NCI-H510A (cell line): Measurements from ENCODE around the gene MAP3K6.
"Not testable (repeated sequence)": the region's sequence is repeated elsewhere in the genome, so short reads cannot be mapped to it uniquely, and the experiment has no call there.

Experiments used
- DNase-seq: peaks from one replicate; lab custom pipeline; 2025; lab: John Stamatoyannopoulos, UW

Gene MAP3K6

DNA sequence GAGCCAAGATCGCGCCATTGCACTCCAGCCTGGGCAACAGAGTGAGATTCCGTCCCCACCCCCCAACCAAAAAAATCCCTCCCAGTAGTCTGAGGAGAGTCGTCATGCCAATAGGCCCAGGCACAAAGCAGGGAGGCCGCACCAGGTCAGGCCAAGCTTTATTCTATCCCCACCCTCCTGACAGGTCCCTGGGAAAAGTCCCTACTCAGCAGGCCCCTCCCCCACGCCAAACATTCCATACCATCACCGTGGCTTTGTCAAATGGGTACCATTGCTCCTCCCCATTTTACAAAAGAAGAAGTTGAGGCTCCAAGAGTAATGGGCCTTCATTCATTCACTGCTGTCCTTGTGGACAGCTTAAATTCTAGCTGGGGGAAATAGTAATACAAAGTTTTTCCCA, 31.0 kb upstream of the MAP3K6 start:
- no peak for DNase-seq

- DNase-seq, result no peak
Measured at GRCh38 chr1:27397110-27397509, 30.3 kb upstream of the MAP3K6 start.

DNA sequence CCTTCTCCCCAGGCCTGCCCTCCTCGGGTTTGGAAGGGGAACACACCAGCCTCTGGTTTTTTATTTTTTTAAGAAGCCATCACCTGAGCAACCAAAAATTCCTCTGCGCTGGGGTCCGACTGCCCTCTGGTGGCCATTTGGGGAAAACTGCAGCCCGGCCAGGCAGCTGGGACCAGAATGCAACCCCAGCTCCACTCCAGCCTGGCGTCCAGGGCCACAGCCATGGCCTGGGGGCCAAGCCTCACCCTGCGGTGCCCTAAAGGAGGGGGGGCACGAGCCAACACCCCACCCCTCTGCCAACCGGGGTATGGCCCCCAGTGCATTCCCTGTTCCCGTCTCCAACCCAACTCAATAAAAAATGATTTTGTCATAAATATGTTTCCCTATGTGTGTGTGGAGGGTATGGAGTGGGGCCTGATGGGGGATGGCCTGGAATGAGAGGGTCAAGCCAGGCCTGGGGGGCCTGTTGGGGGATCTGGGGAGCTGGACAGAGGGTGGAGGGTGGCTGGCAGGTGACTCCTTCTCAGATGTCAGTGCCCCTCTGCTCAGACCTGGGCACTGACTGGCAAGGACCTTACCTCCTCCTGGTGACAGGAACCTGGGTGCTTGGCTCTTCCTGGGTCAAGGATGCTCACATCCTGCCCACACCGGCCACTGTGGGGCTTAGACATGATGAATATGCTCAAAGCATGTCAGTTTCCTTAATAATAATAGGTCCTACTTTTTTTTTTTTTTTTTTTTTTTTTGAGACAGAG, 28.9 kb upstream of the MAP3K6 start:
- no peak for DNase-seq

DNA sequence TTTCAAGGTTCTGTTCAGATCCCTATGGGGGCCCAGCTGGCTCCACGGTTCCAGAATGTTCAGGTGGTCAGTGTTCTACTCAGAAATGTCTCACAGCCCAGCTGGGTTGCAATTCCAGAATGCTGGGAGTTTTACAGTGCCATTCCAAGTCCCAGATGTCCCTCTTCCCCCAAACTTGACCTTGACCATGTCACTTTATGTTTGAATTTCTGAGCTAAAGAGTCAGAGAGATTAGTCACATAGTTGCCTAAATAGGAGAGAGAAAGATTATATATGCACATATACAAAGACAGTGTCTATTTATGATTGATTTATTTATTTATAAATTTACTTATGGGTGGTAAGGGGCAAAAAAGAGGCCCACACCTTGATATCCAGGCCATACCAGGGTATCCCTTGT, 28.2 kb upstream of the MAP3K6 start:
- no peak for DNase-seq

- no peak for DNase-seq
Measured at GRCh38 chr1:27394282-27394658, 27.5 kb upstream of the MAP3K6 start.

GRCh38 chr1:27393641-27394281, 27.0 kb upstream of the MAP3K6 start:
- no peak for DNase-seq

DNA sequence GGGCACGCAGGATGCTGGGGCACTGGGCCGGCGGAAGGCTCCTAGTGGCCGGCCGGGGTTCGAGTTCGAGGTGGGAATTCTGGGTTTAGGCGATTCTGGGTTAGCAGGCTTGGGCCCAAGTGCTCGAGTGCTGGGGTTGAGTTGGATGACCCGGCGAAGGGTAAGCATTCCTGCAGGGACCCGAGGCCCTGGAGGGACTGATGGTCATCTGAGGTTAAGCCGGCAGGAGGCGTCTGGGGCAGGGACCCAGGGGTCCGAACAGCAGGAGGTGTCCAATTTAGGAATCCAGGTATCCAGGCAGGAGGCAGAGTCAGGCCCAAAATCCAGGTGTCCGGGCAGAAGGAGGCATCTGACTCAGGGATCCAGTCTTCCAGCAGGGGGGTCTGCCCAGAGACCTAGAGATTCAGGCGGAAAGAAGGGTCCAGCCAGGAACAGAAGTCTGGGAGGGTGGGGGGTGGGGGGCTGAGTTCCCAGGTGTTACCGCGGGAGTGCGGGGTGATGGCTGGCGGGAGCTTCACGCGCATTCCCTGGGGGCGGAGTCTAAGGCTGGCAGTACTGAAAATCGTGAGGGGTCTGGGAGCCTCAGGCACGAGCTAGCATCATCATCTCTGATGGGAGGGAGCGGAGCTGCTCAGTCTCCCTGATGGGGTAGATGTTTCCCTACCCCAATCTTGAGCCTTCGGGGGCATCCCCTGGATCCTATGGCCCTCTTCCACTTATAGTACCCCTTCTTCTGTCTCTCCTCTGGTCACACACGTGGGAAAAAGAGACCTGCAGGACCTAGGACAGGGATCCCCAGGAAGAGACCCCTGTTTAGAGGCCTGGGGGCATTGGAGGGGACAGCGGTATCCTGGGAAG, 26.2 kb upstream of the MAP3K6 start:
- no peak for DNase-seq

DNA sequence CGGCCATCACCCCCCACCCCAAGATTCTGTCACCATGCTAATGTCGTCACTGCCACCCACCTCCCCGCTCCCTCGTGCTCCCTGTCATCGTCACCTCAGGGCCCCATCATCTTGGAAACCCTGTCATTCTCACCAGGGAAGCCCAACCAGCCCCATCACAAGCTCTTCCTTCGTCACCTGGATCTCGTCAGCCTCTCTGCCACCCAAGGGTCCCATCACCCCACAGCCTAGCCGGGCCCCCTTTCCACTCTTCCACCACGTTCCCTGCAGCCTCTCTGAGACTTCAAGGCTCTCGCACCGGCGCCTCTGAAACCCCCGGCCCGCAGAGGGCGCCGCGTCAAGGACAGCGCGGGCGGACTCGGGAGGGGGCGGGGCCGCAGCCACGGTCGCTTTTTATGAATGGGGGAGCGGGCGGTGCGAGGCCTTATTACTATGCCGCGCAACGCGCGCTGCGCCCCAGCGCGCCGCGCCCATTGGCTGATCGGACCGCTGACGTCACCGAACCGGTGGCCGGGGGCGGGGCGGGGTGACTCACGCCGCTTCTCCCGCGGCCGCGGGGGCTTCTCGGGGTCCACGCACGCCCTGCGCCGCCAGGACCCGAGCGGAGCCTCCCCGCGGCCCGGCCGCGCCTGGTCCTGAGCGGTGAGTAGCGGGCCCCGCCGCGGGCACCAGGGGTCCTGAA, 25.5 kb upstream of the MAP3K6 start, which contains the start of gene GPR3:
Gene GPR3, plus strand, starts transcription at position 527 of the 682 bp plus-strand sequence. CDS start 1,177 bp downstream, outside the sequence.
- DNase-seq, result peak; percentile 90

DNA sequence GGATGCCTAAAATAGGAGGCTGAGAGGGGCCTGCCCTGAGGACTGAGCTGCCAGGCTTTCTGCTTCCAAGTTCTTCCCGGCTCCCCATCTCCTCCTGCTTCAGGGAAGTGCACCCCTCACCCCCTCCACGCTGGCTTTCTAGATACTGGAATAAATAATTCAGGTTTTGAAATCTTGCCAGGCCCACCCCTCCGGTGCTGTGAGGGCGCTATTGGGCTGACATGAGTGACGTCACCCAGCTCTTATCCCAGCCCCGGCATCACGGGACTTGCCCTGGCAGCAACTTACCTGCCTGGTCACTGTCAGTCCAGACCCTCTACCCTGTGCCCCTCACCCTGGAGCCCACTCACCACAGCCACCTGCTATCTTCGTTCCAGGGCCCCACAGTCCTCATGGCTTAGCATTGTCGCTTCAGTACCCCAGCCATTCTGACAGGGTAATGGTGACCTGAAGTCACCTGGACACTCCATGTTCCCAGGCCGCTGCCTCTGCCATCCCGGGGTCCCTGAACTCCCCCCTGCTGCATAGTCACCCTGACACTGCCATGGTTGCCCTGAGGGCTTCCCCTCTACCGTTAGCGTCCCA, 24.8 kb upstream of the MAP3K6 start:
- no peak for DNase-seq

DNA sequence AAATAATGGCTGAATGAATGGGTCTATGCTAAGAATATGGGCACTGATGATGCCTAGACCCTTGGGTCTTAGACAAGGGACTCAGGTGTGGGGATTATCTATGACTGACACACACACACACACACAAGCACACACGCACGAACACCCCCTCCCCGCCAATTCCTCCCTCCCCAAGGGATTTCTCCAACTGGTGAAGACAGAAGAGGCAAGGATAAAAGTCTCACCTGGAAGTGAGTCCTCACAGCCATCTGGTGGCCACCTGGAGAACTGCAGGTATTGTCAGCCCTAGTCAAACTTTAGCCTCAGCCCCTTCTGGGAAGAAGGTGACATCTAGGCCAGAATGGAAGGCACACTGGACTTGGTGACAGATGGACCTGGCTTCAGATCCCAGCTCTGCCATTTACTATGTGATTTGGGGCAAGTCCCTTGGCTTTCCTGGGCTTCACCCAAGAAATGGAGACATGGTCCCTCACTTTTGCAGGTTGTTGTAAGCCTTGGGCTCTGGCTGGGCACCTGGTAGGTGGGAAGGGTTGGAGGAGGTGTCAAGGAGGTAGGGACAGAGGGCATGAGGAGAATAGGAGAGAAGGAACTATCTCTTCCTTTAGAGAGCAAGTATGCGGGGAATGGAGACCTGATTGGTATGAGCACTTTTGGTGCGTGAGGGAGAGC, 21.7 kb upstream of the MAP3K6 start:
- DNase-seq, result no peak

- not testable (repeated sequence) for DNase-seq
Measured at GRCh38 chr1:27384797-27385196, 18.0 kb upstream of the MAP3K6 start.

DNA sequence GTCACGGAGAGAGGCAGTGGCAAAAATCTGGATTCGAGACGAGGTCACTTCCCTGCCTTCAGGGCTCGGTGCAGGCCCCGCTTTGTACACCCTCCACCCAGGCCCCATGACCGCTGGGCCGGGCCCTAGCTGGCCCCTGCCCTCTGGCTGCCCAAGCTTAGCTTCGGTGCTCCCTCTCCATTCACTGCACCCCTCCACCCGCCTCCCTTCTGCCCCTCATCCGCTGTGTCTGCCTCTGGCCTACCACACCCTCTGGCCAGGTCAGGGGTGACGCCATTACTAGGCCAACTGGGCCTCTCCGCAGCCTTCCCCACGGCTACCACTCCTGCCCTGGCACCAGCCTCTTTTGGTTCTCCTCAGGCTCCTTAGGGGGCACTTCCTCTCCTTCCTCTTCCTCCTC, 16.9 kb upstream of the MAP3K6 start:
- no peak for DNase-seq

GRCh38 chr1:27383039-27383605, 16.4 kb upstream of the MAP3K6 start, which contains the start of gene CD164L2:
CD164L2 (minus strand) TSS chr1:27383333; CDS start chr1:27383239, 94 bp downstream.
- no peak for DNase-seq

GRCh38 chr1:27381969-27382762, 15.4 kb upstream of the MAP3K6 start:
- no peak for DNase-seq

DNA sequence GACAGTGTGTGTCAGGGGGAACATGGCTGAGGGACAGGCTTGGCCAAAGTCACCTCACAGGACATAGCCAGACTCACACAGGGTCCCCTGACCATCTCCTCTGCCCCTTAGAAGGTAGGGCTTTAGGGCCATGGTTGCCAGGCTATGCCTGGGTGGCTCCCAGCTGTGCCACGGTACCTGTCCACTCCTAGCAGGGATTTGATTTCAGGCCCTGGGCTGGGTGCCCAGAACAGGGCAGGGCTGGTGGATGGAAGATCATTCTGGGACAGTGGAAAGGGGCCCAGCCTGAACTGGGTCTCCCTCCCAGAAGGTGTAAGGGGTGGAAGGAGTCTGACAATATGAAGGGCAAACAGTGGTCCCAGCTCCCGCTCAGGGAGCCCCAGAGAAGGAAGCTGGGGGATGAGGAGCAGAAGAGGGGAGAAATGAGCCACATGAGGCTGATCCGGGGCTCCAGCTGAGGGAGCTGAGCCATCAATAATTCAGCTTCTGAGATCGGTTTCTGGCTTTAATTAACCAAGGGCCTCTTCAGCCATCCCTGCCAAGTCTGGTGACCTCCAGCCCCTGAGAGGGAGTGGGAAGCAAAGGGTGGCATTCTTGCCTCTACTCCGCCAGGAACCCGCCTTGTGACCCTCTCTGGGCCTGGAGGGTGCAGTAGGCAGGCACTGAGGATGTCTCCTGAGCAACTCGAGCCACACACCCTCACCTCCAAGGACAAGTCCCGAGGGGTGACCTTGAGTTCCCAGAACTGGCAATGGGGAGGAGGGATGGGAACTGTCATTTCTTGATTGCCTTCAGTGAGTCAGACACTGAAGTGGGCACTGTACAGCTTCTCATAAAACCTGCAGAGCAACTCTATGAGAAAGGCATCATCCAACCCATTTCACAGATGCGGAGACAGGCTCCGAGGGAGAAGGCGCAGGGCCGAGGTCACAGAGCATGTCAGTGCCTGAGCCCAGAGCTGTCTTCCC, 14.3 kb upstream of the MAP3K6 start:
- DNase-seq, result no peak

- no peak for DNase-seq
Measured at GRCh38 chr1:27380224-27380623, 13.5 kb upstream of the MAP3K6 start.

DNA sequence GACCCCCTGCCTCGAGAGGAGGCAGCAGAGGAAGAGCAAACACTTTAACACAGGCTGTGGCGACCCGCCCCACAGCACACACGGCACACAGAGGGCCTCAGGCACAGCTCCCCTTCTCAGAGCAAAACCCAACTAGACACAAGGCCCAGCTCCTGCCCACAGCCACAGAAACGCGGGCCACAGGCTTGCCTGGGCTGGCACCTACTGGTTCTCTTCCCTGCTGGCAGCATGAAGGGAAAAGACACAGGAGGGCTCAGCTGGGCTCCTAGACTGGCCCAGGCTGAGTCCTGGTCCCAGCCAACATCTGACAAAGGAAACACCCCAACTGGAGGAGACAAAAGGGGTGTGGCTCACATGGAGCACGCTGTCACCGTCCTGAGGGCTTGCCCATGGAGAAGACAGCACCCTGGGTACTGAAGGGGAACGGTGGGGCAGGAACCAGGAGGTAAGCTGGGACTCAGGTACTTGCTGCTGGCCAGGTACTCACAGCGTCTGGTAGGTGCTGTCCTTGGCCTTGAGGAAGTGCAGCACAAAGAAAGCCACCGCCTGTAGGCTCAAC, 12.9 kb upstream of the MAP3K6 start:
- no peak for DNase-seq

DNA sequence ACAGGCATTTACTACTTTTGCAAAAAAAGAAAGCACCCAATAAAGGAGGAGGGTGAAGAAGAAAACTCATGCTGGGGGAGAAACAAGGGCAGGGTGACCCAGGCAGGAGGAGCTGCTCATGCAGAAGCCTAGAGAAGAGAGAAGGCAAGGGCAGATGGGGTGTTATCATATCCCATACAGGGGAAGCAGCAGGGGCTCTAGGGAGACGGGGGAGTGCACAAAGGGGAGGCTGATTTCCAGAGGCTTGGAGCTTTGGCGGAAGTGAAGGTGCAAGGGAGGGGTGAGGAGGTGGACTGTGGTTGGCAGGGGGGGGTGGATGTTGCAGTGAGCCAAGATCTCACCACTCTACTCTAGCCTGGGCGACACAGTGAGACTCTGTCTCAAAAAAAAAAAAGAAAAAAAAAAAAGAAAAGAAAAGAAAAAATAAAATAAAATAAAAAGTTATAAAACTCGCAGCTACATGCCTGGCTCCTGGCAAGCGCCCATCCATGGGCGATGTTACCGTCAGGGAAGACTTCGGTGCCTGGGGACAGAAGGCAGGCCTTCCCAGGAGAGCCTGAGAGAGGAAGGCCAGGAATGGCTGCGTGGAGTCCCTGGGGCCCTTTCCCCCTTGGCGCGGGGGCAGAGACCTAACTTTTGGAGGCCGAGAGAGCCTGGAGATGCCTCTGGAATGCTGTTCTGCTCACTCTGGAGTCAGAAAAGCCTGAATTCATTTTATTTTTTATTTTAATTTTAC, 11.2 kb upstream of the MAP3K6 start:
- DNase-seq, result no peak
